SK-N-SH (cell line): ENCODE results near the gene ZNF236.
"Not testable (repeated sequence)": the region's sequence is repeated elsewhere in the genome, so short reads cannot be mapped to it uniquely, and the experiment has no call there.

Experiments
- CTCF ChIP-seq: fragments of 200-600 bp; sonication (generic); IDR thresholded peaks from 2 replicates; pipeline ENCODE4 v1.6.1; 2017; ENCODE audit warnings: antibody characterized with exemption, mild to moderate bottlenecking, moderate library complexity
- MAX ChIP-seq: IDR thresholded peaks from 2 replicates; pipeline ENCODE4 v1.4.0; 2012; ENCODE audit warnings: low read depth
- RCOR1 ChIP-seq: fragments of 150-350 bp; IDR thresholded peaks from 2 replicates; pipeline ENCODE4 v1.6.1; 2017; ENCODE audit warnings: antibody characterized with exemption, low read length
- TAF1 ChIP-seq: IDR thresholded peaks from 2 replicates; pipeline ENCODE4 v1.6.1; 2012; ENCODE audit warnings: low read depth, mild to moderate bottlenecking, low read length, moderate library complexity, borderline replicate concordance
- TEAD4 ChIP-seq: IDR thresholded peaks from 2 replicates; pipeline ENCODE4 v1.4.0; 2012; ENCODE audit warnings: mild to moderate bottlenecking, borderline replicate concordance; ENCODE audit not compliant: insufficient read depth

- TF ChIP-seq TAF1, MAX, RCOR1, CTCF, TEAD4: not testable (repeated sequence)
Observed at GRCh38 chr18:76990343-76991020, 168.1 kb downstream of the ZNF236 start.
